Tibial artery (tissue), 4 donors: Measurements from ENCODE around the gene WDR54.

Source experiments
- DNase-seq, 2 donors: peaks; one replicate each; pipeline ENCODE4 v3.0.0-alpha.2; 2019
- H3K27ac ChIP-seq, 2 donors: fragments of 200-600 bp; sonication (generic) in 1 of 2; 1 replicate in 1 of 2; 2 replicates in 1 of 2; pipeline ENCODE4 v1.5.1; 2018 to 2019; ENCODE audit warnings: mild to moderate bottlenecking in 1 of 2
- H3K27me3 ChIP-seq, 2 donors: fragments of 200-600 bp; sonication (generic) in 1 of 2; one replicate each; pipeline versions ENCODE4 v1.5.1 to v1.6.0; 2016 to 2019
- H3K36me3 ChIP-seq, 3 donors: fragments of 200-600 bp; sonication (generic) in 2 of 3; one replicate each; pipeline ENCODE4 v1.5.1; 2016 to 2019; ENCODE audit warnings: mild to moderate bottlenecking in 2 of 3
- H3K4me1 ChIP-seq, 4 donors: fragments of 200-600 bp; sonication (generic) in 2 of 4; 1 replicate in 3 of 4; 2 replicates in 1 of 4; pipeline ENCODE4 v1.5.1; 2016 to 2019
- H3K4me3 ChIP-seq, 2 donors: fragments of 200-600 bp; sonication (generic) in 1 of 2; 1 replicate in 1 of 2; 2 replicates in 1 of 2; pipeline ENCODE4 v1.5.1; 2018 to 2019; ENCODE audit warnings: mild to moderate bottlenecking in 2 of 2
- H3K9me3 ChIP-seq, 3 donors: fragments of 200-600 bp; sonication (generic) in 1 of 3; one replicate each; pipeline ENCODE4 v1.5.1; 2016 to 2019
- intact Hi-C: fragments of 100-400 bp; cut with DNase I; formaldehyde crosslinking; loops from one replicate; pipeline ENCODE4 v1.15.0; 2023; ENCODE audit warnings: low total_unique reads
- TF ChIP-seq, protein P1 (sequence below), 2 experiments: fragments of 200-600 bp in 1 of 2; fragments of 450-650 bp in 1 of 2; IDR thresholded peaks; one replicate each; pipeline ENCODE4 v1.5.1; 2017 to 2019; ENCODE audit warnings: antibody characterized with exemption in 2 of 2, mild to moderate bottlenecking in 1 of 2, moderate library complexity in 1 of 2

Gene WDR54

DNA sequence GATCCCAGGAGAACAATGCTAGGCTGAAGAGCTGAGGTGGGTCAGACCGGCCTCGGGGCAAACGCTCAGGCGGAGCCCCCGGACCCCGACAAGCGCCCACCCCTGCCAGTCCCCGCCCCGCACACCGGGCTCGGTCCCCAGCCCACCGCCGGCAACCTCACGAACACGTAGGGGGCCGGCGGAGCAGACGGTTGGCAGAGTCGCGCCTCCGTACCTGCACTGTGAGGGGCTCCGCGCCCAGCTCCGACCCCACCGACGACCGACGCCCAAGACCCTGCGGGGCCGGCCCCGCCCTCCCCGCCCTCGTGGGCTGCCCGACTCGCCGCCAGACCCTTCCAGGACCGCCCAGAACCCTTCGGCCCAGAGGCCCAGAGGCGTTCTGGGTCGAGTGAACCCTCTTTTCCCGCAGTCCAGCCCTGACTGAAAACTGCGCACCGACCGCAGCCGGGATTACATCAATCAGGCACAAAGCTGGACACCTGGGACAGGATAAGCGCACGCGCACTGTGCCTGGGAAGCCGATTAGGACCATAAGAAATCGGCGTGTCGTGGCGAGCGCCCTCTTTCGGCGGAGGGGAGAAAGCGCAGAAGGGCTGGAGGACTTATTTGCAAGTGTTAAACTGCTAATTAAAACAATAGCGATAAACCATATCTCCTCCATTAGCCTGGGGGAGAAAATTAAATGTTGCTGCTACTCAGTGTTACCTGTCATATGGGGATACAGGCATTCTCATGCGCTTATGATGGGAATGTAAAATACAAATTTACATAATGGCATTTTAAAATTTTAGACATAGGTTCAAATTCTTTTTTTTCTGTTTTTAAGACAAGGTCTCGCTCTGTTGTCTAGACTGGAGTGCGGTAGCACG is 29.7 kb upstream of the WDR54 start:
- peak overlapping the region; percentile 97 to 98 for H3K4me3 ChIP-seq
- no peaks in the 10 kb centered on the region for H3K36me3 ChIP-seq
- TF ChIP-seq, protein P1, sequence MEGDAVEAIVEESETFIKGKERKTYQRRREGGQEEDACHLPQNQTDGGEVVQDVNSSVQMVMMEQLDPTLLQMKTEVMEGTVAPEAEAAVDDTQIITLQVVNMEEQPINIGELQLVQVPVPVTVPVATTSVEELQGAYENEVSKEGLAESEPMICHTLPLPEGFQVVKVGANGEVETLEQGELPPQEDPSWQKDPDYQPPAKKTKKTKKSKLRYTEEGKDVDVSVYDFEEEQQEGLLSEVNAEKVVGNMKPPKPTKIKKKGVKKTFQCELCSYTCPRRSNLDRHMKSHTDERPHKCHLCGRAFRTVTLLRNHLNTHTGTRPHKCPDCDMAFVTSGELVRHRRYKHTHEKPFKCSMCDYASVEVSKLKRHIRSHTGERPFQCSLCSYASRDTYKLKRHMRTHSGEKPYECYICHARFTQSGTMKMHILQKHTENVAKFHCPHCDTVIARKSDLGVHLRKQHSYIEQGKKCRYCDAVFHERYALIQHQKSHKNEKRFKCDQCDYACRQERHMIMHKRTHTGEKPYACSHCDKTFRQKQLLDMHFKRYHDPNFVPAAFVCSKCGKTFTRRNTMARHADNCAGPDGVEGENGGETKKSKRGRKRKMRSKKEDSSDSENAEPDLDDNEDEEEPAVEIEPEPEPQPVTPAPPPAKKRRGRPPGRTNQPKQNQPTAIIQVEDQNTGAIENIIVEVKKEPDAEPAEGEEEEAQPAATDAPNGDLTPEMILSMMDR (IDR thresholded peaks at IDR 0.05): peak; percentile 93 to 98
- H3K27ac ChIP-seq: peak overlapping the region; percentile 96
- no peaks in the 10 kb centered on the region for H3K9me3 ChIP-seq
- peaks cover 8 to 45% (median 32%) of the 10 kb centered on the region in 4 donors for H3K4me1 ChIP-seq
- intact Hi-C loops: no loop called here
- peak; percentile 91 to 95 for DNase-seq
- H3K27me3 ChIP-seq: no peaks in the 10 kb centered on the region

DNA sequence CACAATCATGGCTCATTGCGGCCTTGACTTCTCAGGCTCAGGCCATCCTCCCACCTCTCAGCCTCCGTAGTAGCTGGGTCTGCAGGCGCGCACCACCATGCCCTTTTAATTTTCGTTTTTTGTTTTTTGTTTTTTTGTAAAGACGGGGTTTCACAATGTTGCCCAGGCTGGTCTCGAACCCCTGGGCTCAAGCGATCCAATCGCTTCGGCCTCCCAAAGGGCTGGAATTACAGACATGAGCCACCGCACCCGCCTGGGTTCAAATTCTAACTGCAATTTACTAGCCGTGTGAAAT is 29.1 kb upstream of the WDR54 start:
- no peaks in the 10 kb centered on the region for H3K27me3 ChIP-seq
- intact Hi-C loops: no loop called here
- H3K36me3 ChIP-seq: no peaks in the 10 kb centered on the region
- peak overlapping the region in 1 of 2 donors; percentile 96 for H3K27ac ChIP-seq
- TF ChIP-seq, protein P1 (IDR thresholded peaks at IDR 0.05): no peak
- peak overlapping the region; percentile 97 to 98 for H3K4me3 ChIP-seq
- H3K4me1 ChIP-seq: peaks cover 8 to 39% (median 29%) of the 10 kb centered on the region in 4 donors
- H3K9me3 ChIP-seq: no peaks in the 10 kb centered on the region
- DNase-seq: no peak

DNA sequence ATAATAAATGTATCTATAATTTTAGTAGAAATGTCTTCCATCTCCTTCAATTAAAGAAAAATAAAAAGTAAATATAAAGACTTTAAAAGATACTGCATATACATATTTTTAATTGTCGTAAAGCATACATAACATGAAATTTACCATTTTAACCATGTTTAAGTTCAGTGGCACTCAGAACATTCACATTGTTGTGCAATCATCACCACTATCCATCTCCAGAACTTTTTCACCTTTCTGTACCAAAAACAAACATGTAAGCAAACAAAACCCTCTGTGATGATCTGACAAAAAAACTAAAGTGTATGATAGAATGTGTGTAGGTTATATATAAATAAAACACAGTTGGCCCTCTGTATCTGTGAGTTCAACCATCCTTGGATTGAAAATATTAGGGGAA is 28.0 kb upstream of the WDR54 start:
- H3K27ac ChIP-seq: no peak overlapping the region
- no peaks in the 10 kb centered on the region for H3K27me3 ChIP-seq
- no peak overlapping the region for H3K4me3 ChIP-seq
- TF ChIP-seq, protein P1 (IDR thresholded peaks at IDR 0.05): no peak
- no peak for DNase-seq
- H3K36me3 ChIP-seq: no peaks in the 10 kb centered on the region
- no peaks in the 10 kb centered on the region for H3K9me3 ChIP-seq
- intact Hi-C loops: no loop called here
- peaks cover 8 to 28% (median 20%) of the 10 kb centered on the region in 4 donors for H3K4me1 ChIP-seq

DNA sequence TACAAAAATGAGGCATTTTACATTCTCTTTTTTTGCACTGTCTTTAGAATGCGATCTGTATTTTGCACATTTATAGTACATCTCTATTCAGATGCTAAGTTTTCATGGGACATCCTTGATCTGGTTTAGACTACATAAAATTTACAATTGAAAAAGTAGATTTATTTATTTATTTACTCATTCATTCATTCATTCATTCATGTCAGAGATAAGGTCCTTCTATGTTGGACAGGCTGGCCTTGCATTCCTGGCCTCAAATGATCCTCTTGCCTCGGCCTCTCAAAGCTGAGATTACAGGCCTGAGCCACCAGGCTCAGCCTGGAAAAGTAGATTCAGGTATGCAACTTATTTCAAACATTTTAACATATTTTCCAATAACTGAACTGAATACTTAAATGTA is 25.4 kb upstream of the WDR54 start:
- no peaks in the 10 kb centered on the region for H3K27me3 ChIP-seq
- no peaks in the 10 kb centered on the region for H3K9me3 ChIP-seq
- intact Hi-C loops: no loop called here
- no peak overlapping the region for H3K27ac ChIP-seq
- TF ChIP-seq, protein P1 (IDR thresholded peaks at IDR 0.05): no peak
- H3K4me3 ChIP-seq: no peak overlapping the region
- DNase-seq: no peak
- H3K4me1 ChIP-seq: peaks cover 0 to 4% (median 0%) of the 10 kb centered on the region in 4 donors
- H3K36me3 ChIP-seq: no peaks in the 10 kb centered on the region

DNA sequence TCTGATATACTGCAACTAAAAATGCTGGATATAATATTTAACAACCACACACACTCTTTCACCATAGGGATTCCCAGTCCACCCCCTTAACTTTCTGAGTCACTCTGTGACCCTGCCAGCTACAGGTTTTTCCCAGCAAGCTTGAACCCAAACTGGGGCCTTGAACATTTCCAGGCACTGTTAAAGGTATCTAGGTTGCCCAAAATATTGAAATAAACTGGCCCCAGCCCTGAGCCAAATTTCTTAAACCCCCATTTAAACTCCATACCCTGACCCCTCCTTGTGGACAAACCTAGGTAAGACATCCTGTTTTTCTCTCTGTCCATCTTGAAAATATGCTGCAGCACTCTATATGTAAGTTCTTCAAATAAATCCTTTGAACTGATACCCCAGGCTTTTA is 21.7 kb upstream of the WDR54 start:
- H3K4me3 ChIP-seq: no peak overlapping the region
- H3K4me1 ChIP-seq: no peaks in the 10 kb centered on the region
- DNase-seq: no peak
- no peaks in the 10 kb centered on the region for H3K36me3 ChIP-seq
- H3K27ac ChIP-seq: no peak overlapping the region
- H3K9me3 ChIP-seq: no peaks in the 10 kb centered on the region
- no peaks in the 10 kb centered on the region for H3K27me3 ChIP-seq
- intact Hi-C loops: no loop called here
- TF ChIP-seq, protein P1 (IDR thresholded peaks at IDR 0.05): peak in 1 of 2 experiments; percentile 26
